Thyroid gland (tissue), 4 donors: Measurements from ENCODE around the gene CTDSPL.

ENCODE experiments used
- CTCF ChIP-seq, 6 experiments: fragments of 200-600 bp in 3 of 6; fragments of 450-650 bp in 3 of 6; sonication (generic) in 3 of 6; IDR thresholded peaks; one replicate each; pipeline ENCODE4 v1.5.1; 2016 to 2019; ENCODE audit warnings: antibody characterized with exemption in 6 of 6, mild to moderate bottlenecking in 2 of 6, inconsistent platforms in 1 of 6, moderate library complexity in 1 of 6
- POLR2A ChIP-seq, 2 donors: fragments of 450-650 bp; IDR thresholded peaks; one replicate each; pipeline ENCODE4 v1.6.1; 2017; ENCODE audit warnings: antibody characterized with exemption in 2 of 2, mild to moderate bottlenecking in 2 of 2, moderate library complexity in 1 of 2

GRCh38 chr3:37888421-37888820 lies 26.7 kb downstream of the CTDSPL start:
- TF ChIP-seq CTCF (IDR thresholded peaks at IDR 0.05) (no peak), POLR2A (IDR thresholded peaks at IDR 0.05) (no peak)
